WI38 (cell line): Measurements from ENCODE around the gene ABCA7.

ENCODE experiments used
- H3K4me3 ChIP-seq: 2 replicates; pipeline ENCODE4 v1.5.1; 2011; ENCODE audit warnings: low read depth, mild to moderate bottlenecking, control low read depth, low read length
- CTCF ChIP-seq: IDR thresholded peaks from 2 replicates; pipeline ENCODE4 v1.5.1; 2012; ENCODE audit warnings: low read depth, mild to moderate bottlenecking, control low read depth, low read length

ABCA7 gene

GRCh38 chr19:1081301-1082164 is 41.6 kb downstream of the ABCA7 start:
- no peak overlapping the region for H3K4me3 ChIP-seq
- TF ChIP-seq CTCF: no peak

- no peak overlapping the region for H3K4me3 ChIP-seq
- TF ChIP-seq CTCF: no peak
Observed at GRCh38 chr19:1082165-1082927, 42.4 kb downstream of the ABCA7 start.

- no peak for TF ChIP-seq CTCF
- H3K4me3 ChIP-seq: no peak overlapping the region
Observed at GRCh38 chr19:1082928-1083816, 43.3 kb downstream of the ABCA7 start.

- TF ChIP-seq CTCF: no peak
Observed at GRCh38 chr19:1084024-1084868, 44.3 kb downstream of the ABCA7 start.

GRCh38 chr19:1085053-1085658 is 45.2 kb downstream of the ABCA7 start:
- no peak overlapping the region for H3K4me3 ChIP-seq
- no peak for TF ChIP-seq CTCF

More at GRCh38 chr19:1084024-1084868, 44.3 kb downstream of the ABCA7 start:
- H3K4me3 ChIP-seq: no peak overlapping the region
